Measurements from ENCODE around the gene TTC32. TPM values are rescaled to one million over a fixed set of nuclear protein-coding genes. Genes with fewer than 3 reads are reported as not detected.

TTC32 gene
- total and polyA plus RNA-seq, 2 experiments from 2014 or later: 4.6 to 17.0 TPM

DNA sequence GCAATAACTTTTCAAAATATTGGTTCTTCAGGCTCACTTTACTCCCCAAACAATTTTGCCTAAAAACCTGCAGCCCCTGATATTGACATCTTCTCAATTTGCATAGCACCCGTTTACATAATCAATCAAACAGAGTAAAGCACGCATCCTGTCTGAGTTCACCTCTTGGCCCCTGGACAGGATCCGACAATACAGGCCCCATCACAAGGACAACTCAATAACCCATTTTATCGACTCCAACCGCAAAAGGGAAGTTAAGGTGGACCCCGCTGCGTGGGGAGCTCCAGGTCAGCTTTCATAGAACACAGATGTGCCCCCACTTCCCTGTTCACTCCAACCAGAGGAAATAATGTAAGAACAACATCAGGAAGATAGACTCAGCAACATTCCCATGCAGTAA, 44.7 kb downstream of the TTC32 start:
- no peaks in the 10 kb centered on the region for H3K4me1 Mint-ChIP-seq
- H3K27me3 ChIP-seq (ENCODE audit: insufficient read depth): no peaks in the 10 kb centered on the region
- no peak overlapping the region for H3K4me2 ChIP-seq
- TF ChIP-seq EZH2 (IDR thresholded peaks at IDR 0.05; ENCODE audit: low read depth, unreplicated experiment) (no peak), EZH2phosphoT487 (IDR thresholded peaks at IDR 0.05; ENCODE audit: unreplicated experiment) (no peak), POLR2AphosphoS5 (IDR thresholded peaks at IDR 0.05; ENCODE audit: low read depth) (no peak), NANOG (IDR thresholded peaks at IDR 0.05; ENCODE audit: borderline replicate concordance) (no peak), JUNB (IDR thresholded peaks at IDR 0.05; ENCODE audit: unreplicated experiment) (no peak), STAT1 (IDR thresholded peaks at IDR 0.05; ENCODE audit: unreplicated experiment) (no peak), ZNF331 (CRISPR knock-in tag; IDR thresholded peaks at IDR 0.05; ENCODE audit: low read depth) (no peak), ZNF114 (CRISPR knock-in tag; IDR thresholded peaks at IDR 0.05) (no peak), CREB1 (CRISPR knock-in tag; IDR thresholded peaks at IDR 0.05; ENCODE audit: low read depth) (no peak)
- TF ChIP-seq, protein P1, sequence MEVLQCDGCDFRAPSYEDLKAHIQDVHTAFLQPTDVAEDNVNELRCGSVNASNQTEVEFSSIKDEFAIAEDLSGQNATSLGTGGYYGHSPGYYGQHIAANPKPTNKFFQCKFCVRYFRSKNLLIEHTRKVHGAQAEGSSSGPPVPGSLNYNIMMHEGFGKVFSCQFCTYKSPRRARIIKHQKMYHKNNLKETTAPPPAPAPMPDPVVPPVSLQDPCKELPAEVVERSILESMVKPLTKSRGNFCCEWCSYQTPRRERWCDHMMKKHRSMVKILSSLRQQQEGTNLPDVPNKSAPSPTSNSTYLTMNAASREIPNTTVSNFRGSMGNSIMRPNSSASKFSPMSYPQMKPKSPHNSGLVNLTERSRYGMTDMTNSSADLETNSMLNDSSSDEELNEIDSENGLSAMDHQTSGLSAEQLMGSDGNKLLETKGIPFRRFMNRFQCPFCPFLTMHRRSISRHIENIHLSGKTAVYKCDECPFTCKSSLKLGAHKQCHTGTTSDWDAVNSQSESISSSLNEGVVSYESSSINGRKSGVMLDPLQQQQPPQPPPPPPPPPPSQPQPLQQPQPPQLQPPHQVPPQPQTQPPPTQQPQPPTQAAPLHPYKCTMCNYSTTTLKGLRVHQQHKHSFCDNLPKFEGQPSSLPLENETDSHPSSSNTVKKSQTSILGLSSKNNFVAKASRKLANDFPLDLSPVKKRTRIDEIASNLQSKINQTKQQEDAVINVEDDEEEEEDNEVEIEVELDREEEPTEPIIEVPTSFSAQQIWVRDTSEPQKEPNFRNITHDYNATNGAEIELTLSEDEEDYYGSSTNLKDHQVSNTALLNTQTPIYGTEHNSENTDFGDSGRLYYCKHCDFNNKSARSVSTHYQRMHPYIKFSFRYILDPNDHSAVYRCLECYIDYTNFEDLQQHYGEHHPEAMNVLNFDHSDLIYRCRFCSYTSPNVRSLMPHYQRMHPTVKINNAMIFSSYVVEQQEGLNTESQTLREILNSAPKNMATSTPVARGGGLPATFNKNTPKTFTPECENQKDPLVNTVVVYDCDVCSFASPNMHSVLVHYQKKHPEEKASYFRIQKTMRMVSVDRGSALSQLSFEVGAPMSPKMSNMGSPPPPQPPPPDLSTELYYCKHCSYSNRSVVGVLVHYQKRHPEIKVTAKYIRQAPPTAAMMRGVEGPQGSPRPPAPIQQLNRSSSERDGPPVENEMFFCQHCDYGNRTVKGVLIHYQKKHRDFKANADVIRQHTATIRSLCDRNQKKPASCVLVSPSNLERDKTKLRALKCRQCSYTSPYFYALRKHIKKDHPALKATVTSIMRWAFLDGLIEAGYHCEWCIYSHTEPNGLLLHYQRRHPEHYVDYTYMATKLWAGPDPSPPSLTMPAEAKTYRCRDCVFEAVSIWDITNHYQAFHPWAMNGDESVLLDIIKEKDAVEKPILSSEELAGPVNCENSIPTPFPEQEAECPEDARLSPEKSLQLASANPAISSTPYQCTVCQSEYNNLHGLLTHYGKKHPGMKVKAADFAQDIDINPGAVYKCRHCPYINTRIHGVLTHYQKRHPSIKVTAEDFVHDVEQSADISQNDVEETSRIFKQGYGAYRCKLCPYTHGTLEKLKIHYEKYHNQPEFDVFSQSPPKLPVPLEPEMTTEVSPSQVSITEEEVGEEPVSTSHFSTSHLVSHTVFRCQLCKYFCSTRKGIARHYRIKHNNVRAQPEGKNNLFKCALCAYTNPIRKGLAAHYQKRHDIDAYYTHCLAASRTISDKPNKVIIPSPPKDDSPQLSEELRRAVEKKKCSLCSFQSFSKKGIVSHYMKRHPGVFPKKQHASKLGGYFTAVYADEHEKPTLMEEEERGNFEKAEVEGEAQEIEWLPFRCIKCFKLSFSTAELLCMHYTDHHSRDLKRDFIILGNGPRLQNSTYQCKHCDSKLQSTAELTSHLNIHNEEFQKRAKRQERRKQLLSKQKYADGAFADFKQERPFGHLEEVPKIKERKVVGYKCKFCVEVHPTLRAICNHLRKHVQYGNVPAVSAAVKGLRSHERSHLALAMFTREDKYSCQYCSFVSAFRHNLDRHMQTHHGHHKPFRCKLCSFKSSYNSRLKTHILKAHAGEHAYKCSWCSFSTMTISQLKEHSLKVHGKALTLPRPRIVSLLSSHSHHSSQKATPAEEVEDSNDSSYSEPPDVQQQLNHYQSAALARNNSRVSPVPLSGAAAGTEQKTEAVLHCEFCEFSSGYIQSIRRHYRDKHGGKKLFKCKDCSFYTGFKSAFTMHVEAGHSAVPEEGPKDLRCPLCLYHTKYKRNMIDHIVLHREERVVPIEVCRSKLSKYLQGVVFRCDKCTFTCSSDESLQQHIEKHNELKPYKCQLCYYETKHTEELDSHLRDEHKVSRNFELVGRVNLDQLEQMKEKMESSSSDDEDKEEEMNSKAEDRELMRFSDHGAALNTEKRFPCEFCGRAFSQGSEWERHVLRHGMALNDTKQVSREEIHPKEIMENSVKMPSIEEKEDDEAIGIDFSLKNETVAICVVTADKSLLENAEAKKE (CRISPR knock-in tag; IDR thresholded peaks at IDR 0.05): no peak
- TF ChIP-seq, protein P2, sequence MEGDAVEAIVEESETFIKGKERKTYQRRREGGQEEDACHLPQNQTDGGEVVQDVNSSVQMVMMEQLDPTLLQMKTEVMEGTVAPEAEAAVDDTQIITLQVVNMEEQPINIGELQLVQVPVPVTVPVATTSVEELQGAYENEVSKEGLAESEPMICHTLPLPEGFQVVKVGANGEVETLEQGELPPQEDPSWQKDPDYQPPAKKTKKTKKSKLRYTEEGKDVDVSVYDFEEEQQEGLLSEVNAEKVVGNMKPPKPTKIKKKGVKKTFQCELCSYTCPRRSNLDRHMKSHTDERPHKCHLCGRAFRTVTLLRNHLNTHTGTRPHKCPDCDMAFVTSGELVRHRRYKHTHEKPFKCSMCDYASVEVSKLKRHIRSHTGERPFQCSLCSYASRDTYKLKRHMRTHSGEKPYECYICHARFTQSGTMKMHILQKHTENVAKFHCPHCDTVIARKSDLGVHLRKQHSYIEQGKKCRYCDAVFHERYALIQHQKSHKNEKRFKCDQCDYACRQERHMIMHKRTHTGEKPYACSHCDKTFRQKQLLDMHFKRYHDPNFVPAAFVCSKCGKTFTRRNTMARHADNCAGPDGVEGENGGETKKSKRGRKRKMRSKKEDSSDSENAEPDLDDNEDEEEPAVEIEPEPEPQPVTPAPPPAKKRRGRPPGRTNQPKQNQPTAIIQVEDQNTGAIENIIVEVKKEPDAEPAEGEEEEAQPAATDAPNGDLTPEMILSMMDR (conservative IDR thresholded peaks at IDR 0.05; ENCODE audit: low read depth in 2 of 2): no peak
- TF ChIP-seq, protein P3, sequence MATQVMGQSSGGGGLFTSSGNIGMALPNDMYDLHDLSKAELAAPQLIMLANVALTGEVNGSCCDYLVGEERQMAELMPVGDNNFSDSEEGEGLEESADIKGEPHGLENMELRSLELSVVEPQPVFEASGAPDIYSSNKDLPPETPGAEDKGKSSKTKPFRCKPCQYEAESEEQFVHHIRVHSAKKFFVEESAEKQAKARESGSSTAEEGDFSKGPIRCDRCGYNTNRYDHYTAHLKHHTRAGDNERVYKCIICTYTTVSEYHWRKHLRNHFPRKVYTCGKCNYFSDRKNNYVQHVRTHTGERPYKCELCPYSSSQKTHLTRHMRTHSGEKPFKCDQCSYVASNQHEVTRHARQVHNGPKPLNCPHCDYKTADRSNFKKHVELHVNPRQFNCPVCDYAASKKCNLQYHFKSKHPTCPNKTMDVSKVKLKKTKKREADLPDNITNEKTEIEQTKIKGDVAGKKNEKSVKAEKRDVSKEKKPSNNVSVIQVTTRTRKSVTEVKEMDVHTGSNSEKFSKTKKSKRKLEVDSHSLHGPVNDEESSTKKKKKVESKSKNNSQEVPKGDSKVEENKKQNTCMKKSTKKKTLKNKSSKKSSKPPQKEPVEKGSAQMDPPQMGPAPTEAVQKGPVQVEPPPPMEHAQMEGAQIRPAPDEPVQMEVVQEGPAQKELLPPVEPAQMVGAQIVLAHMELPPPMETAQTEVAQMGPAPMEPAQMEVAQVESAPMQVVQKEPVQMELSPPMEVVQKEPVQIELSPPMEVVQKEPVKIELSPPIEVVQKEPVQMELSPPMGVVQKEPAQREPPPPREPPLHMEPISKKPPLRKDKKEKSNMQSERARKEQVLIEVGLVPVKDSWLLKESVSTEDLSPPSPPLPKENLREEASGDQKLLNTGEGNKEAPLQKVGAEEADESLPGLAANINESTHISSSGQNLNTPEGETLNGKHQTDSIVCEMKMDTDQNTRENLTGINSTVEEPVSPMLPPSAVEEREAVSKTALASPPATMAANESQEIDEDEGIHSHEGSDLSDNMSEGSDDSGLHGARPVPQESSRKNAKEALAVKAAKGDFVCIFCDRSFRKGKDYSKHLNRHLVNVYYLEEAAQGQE (IDR thresholded peaks at IDR 0.05; ENCODE audit: unreplicated experiment): no peak
- TF ChIP-seq, protein P4, sequence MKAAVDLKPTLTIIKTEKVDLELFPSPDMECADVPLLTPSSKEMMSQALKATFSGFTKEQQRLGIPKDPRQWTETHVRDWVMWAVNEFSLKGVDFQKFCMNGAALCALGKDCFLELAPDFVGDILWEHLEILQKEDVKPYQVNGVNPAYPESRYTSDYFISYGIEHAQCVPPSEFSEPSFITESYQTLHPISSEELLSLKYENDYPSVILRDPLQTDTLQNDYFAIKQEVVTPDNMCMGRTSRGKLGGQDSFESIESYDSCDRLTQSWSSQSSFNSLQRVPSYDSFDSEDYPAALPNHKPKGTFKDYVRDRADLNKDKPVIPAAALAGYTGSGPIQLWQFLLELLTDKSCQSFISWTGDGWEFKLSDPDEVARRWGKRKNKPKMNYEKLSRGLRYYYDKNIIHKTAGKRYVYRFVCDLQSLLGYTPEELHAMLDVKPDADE (IDR thresholded peaks at IDR 0.05): no peak
- peaks cover 6% of the 10 kb centered on the region for H3K27me3 Mint-ChIP-seq (ENCODE audit: insufficient read depth, low read depth, poor library complexity)
- no peak overlapping the region for H3K27ac Mint-ChIP-seq
- no peaks in the 10 kb centered on the region for H3K9me2 ChIP-seq (ENCODE audit: insufficient read depth)
- no peak overlapping the region for H3K4me3 Mint-ChIP-seq
- H3K4me1 ChIP-seq (ENCODE audit: insufficient read depth): no peaks in the 10 kb centered on the region
- no peak overlapping the region for H2AFZ ChIP-seq
- H3K27ac ChIP-seq (ENCODE audit: low read depth): no peak overlapping the region
- H3F3A ChIP-seq (replicated peaks; ENCODE audit: low read depth): no peaks in the 10 kb centered on the region
- H4K20me1 ChIP-seq (replicated peaks; ENCODE audit: insufficient read depth): no peaks in the 10 kb centered on the region
- H3K36me3 Mint-ChIP-seq (ENCODE audit: low read depth): no peaks in the 10 kb centered on the region
- H3K36me3 ChIP-seq (ENCODE audit: insufficient read depth): no peaks in the 10 kb centered on the region
- ATAC-seq (no peak), DNase-seq (ENCODE audit: low spot score) (no peak)
- no peak overlapping the region for H3K4me3 ChIP-seq
- H3K79me2 ChIP-seq (replicated peaks; ENCODE audit: insufficient read depth): no peaks in the 10 kb centered on the region
- no peaks in the 10 kb centered on the region; the same call in 2 of the 3 replicates for H3K9me3 Mint-ChIP-seq
